Ovary (tissue), 9 donors: ENCODE measurements around the gene C16orf95. TPM values are rescaled to one million over a fixed set of nuclear protein-coding genes. Genes with fewer than 3 reads are reported as not detected.

ENCODE experiments used
- DNase-seq, 5 donors: peaks; one replicate each; pipeline ENCODE4 v3.0.0-alpha.2; 2019 to 2020
- H3K27ac ChIP-seq, 2 donors: fragments of 200-600 bp; one replicate each; pipeline versions ENCODE4 v1.5.1 to v1.8.0; 2019 to 2022
- H3K27me3 ChIP-seq: fragments of 200-600 bp; one replicate; pipeline ENCODE4 v1.8.0; 2022
- H3K36me3 ChIP-seq: fragments of 200-600 bp; sonication (generic); one replicate; pipeline ENCODE4 v1.5.1; 2019
- H3K4me1 ChIP-seq: one replicate; pipeline ENCODE4 v1.8.1; 2013; ENCODE audit warnings: mild to moderate bottlenecking, moderate library complexity; ENCODE audit not compliant: insufficient read depth
- H3K4me3 ChIP-seq: fragments of 200-600 bp; sonication (generic); one replicate; pipeline ENCODE4 v1.5.1; 2017
- H3K9me3 ChIP-seq, 2 donors: fragments of 200-600 bp in 1 of 2; sonication (generic) in 1 of 2; one replicate each; pipeline versions ENCODE4 v1.5.1 to v1.8.1; 2013 to 2019; ENCODE audit warnings: mild to moderate bottlenecking in 1 of 2, moderate library complexity in 1 of 2
- CTCF ChIP-seq, 3 donors: fragments of 450-650 bp in 2 of 3; fragments of 200-600 bp in 1 of 3; IDR thresholded peaks; one replicate each; pipeline versions ENCODE4 v1.5.1 to v1.8.0; 2016 to 2022; ENCODE audit warnings: antibody characterized with exemption in 3 of 3, mild to moderate bottlenecking in 1 of 3
- EP300 ChIP-seq: sonication (generic); formaldehyde crosslinking; IDR thresholded peaks from one replicate; pipeline ENCODE4 v1.6.1; 2017; ENCODE audit warnings: antibody characterized with exemption
- POLR2A ChIP-seq: fragments of 450-650 bp; IDR thresholded peaks from one replicate; pipeline ENCODE4 v1.6.1; 2017; ENCODE audit warnings: antibody characterized with exemption, mild to moderate bottlenecking, moderate library complexity
- WGBS, 3 donors: extraction: QIAGEN DNeasy Blood & Tissue Kit in 1 of 3; methylation state at CpG; one replicate each; pipeline versions ENCODE4 v1.1.5 to v1.1.7; 2013 to 2017; 5-methylcytosine and 5-hydroxymethylcytosine counted together
- intact Hi-C, 4 donors: fragments of 100-400 bp; cut with DNase I; formaldehyde crosslinking; loops; one replicate each; pipeline versions ENCODE4 v1.11.0 to v1.15.1; 2022 to 2023
- polyA plus RNA-seq, 2 donors: library from polyadenylated mRNA; stranded (reverse); fragments of 200-250 nt in 1 of 2; fragments of 350-450 nt in 1 of 2; fragmentation: Illumina TruSeq in 1 of 2; extraction: RNeasy Lipid Tissue Mini Kit (QIAGEN cat#74804) in 1 of 2; gene quantifications; one replicate each; pipeline ENCODE4 v1.2.3, GENCODE V29; 2013 to 2014
- total RNA-seq, 7 donors: library from RNA; depleted of rRNA in 2 of 7; stranded (reverse); fragments of >200 nt in 2 of 7; fragmentation: NEBNext Ultra II Directional in 3 of 7; extraction: Animal tissue kit (Norgen Biotek cat#: 25700) in 3 of 7; gene quantifications; one replicate each; pipeline versions ENCODE4 v1.1.0 to v1.2.4, GENCODE V29; 2016 to 2023
- donor health status: DM: no; HTN: no; CAD: no; lungs with moderate emphysema.
- donor health status: DM: no; HTN: no; CAD: no.
- donor health status: Bipolar disorder and iron deficiency.
- donor health status: DM: yes; HTN: yes; CAD: no.
- donor health status: DM: no; HTN: no; CAD: no.
- donor health status: DM: yes; HTN: yes; CAD: no.

Gene C16orf95
- total and polyA plus RNA-seq, 9 donors = 1.0 to 6.1 (median 2.7) TPM

- Histone ChIP-seq H3K4me3 (no peak overlapping the region), H3K27ac (no peak overlapping the region), H3K4me1 (peaks cover 12% of the 10 kb centered on the region), H3K27me3 (no peaks in the 10 kb centered on the region), H3K36me3 (no peaks in the 10 kb centered on the region), H3K9me3 (no peaks in the 10 kb centered on the region)
- intact Hi-C loops = no loop called here
- no peak for DNase-seq
- WGBS, 3 donors = 87 to 92% (median 91%) methylated on average over 13 of the region's 13 CpGs
- TF ChIP-seq CTCF (IDR thresholded peaks at IDR 0.05) = no peak
- TF ChIP-seq POLR2A = no peak
- TF ChIP-seq EP300 = no peak
Observed at GRCh38 chr16:87347932-87348615, 30.9 kb upstream of the C16orf95 start.

DNA sequence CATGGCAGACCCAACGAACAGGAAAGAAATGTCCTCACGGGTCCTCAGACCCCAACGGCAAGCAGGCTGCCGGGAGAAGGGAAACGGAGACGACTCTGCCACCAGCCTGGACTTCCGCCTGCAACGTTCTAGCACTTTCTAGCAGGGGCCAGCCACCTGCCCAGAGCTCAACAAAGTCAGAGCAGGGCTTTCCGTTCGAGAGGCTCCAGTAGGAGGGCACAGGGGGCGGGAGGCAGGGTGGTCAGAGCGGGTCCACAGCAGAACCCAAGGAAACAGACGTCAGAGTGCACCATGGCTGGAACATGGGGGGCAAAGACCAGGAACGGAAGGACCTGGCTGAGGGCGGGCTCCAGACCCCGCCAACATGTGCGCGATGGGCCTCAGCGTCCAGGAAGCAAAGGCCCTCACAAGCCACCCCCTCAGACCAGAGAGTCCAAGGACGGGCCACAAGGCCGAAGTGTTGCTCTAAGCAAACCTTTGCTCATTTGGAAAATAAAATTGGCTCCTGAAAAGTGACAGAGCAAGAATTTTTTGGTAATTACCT, 29.4 kb upstream of the C16orf95 start:
- DNase-seq = no peak
- intact Hi-C loops = no loop called here
- TF ChIP-seq EP300 = no peak
- no peak for TF ChIP-seq CTCF (IDR thresholded peaks at IDR 0.05)
- TF ChIP-seq POLR2A = no peak
- Histone ChIP-seq H3K27ac (no peak overlapping the region), H3K4me1 (peaks cover 12% of the 10 kb centered on the region), H3K27me3 (no peaks in the 10 kb centered on the region), H3K9me3 (no peaks in the 10 kb centered on the region), H3K4me3 (no peak overlapping the region), H3K36me3 (no peaks in the 10 kb centered on the region)
- 90% methylated on average over 21 of the region's 21 CpGs for WGBS, 3 donors

- no peak for DNase-seq
- H3K4me1 ChIP-seq = peaks cover 12% of the 10 kb centered on the region
- no peaks in the 10 kb centered on the region for H3K9me3 ChIP-seq
- H3K27me3 ChIP-seq = no peaks in the 10 kb centered on the region
- peak overlapping the region in 1 of 2 donors; percentile 57 for H3K27ac ChIP-seq
- 85 to 90% (median 87%) methylated on average over 28 of the region's 28 CpGs for WGBS, 3 donors
- no peaks in the 10 kb centered on the region for H3K36me3 ChIP-seq
- H3K4me3 ChIP-seq = no peak overlapping the region
- TF ChIP-seq POLR2A (no peak), CTCF (IDR thresholded peaks at IDR 0.05) (no peak), EP300 (no peak)
- intact Hi-C loops = no loop called here
Observed at GRCh38 chr16:87345726-87346424, 28.7 kb upstream of the C16orf95 start.

GRCh38 chr16:87344931-87345631, 27.9 kb upstream of the C16orf95 start:
- H3K36me3 ChIP-seq = no peaks in the 10 kb centered on the region

More at GRCh38 chr16:87344931-87345631, 27.9 kb upstream of the C16orf95 start:
- intact Hi-C loops = no loop called here
- TF ChIP-seq CTCF (IDR thresholded peaks at IDR 0.05) (no peak), EP300 (no peak), POLR2A (no peak)
- no peaks in the 10 kb centered on the region for H3K9me3 ChIP-seq
- WGBS, 3 donors = 46 to 55% (median 54%) methylated on average over 17 of the region's 17 CpGs
- no peak overlapping the region for H3K4me3 ChIP-seq
- peak overlapping the region in 1 of 2 donors; percentile 58 for H3K27ac ChIP-seq
- DNase-seq = peak in 1 of 5 donors; percentile 49
- H3K27me3 ChIP-seq = no peaks in the 10 kb centered on the region
- H3K4me1 ChIP-seq = peaks cover 12% of the 10 kb centered on the region
